ENCODE results near the gene PRDM16.
"Not testable (repeated sequence)": the region's sequence is repeated elsewhere in the genome, so short reads cannot be mapped to it uniquely, and the experiment has no call there.

The PRDM16 gene

DNA sequence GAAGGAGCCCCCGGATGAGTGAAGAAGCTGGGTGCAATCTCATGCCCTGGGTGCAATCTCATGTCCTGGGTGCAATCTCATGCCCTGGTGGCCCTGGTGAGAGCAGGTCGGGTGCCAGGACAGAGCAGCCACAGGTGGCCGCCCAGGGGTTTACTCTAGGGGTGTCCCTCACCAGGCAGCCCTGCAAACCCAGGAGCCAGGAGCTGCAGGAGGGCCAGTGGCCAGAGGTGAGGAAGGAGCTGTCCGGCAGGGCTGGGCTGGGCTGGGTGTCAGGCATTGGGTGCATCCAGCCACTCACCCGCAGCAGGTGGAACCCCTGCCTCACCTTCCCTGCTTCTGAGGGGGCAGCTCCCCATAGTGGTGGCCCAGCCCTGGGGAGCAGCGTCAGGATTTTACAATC lies 79.2 kb downstream of the PRDM16 start:
- DNase-seq, result no peak

DNA sequence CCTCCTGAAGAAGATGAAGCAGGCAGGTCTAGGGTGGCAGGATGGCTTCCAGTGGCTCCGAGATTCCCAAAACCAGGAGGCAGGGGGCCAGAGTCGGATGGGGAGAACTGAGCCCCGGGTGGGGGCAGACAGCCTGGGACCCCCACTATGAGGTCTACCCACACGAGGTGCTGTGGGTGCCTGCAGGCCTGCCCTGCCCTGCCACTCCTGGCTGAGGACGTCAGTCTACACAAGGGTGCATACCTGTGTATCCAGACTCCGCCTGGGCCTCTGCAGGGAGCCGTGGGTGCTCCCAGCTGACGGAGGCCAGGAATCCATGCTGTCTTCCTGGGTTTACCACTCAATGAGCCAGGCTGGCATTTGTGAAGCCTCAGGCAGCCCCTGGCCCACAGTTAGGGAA lies 80.3 kb downstream of the PRDM16 start:
- no peak for DNase-seq

DNA sequence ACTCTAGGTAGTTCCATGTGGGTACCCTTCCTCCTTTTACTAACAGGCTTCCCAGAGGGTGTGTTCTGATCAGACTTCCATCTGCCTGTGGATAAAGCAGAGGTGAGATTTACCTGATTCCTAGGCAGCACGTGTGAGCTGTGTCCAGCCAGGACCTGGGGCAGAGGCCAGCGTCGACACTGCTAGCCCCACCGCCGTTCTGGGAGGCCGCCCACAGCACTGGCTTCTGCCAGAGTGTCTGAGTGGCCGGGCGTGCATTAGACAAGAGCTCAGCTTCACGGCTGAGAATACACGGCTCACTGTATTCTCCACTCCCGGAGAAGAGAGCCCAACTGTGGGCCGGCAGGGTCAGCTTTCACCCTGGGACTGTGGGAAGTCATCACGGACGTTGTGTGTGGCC lies 82.5 kb downstream of the PRDM16 start:
- no peak for DNase-seq

DNA sequence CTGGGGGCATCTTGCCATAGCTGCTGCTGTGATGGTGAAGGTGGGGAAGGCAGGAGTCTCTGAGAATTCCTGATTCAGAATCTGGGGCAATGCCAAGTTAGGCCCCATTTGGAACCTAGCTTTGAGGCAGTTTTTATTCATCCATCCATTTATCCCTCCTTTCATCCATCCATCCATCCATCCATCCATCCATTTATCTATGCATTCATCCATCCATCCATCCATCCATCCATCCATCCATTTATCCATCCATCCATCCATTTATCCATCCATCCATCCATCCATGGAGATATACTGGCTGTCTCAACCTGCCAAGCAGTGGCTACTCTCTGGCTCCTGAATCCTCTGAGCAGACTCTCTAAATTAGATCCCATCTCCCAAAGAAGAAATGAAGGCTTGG lies 83.1 kb downstream of the PRDM16 start:
- no peak for DNase-seq

DNA sequence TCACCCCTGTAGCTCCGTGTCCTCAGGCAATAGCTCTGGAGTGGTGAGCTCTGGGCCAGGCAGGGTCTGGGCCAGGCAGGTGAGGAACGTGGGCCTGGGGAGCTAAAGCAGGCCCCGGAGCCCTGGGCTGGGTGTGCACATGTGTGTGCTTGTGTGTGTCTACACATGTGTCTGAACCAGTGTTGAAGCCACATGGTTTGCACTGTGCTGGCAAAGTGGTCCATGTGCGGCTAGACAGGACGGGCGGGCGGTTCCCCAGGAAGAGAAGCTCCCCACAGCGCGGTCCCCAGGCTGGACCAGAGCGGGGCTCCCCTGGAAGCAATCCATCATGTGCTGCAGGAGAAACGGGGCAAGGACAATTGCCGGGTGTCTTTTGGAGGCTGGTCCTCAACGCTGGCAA lies 84.2 kb downstream of the PRDM16 start:
- no peak for DNase-seq

DNA sequence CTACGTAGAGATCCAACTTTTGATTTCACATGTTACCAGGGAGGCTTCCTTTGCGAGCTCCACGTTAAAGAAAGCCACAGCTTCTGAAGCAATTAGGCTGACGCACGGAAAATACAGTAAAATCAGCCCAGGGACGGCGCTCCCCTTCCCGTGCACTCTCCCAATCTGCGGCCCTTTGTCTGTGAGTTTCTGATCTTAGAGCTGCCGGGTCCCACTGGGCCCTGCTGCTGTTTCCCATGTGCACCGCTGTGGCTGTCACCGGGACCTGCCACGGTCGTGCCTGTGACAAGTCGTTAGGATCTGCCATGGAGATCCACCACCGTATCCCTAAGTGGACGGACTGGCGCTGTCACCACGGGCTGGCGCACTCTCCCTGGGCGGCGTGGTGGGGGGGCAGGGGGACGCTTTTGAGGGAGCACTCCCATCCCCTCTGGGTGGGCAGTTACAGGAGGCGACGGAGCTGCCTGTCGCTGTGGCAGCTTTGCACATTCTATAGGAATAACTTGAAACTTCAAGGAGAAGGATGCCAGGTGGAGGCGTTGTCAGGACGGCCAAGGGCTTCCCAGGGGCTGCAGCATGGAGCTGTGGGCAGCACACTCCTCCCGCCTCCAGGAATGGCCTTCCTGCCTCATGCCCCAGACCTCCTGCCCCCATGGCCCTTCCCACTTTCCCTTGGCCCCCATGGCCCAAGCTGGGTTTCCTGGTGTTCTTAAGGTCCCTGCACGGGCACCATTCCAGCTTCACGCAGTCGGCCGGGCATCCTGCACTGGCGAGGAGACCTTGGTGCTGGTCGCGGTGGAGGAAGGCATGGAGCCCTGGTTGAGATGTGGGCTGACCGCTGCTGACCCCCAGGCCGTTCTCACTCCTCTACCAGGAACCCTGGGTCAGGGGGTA lies 85.1 kb downstream of the PRDM16 start:
- no peak for DNase-seq

DNA sequence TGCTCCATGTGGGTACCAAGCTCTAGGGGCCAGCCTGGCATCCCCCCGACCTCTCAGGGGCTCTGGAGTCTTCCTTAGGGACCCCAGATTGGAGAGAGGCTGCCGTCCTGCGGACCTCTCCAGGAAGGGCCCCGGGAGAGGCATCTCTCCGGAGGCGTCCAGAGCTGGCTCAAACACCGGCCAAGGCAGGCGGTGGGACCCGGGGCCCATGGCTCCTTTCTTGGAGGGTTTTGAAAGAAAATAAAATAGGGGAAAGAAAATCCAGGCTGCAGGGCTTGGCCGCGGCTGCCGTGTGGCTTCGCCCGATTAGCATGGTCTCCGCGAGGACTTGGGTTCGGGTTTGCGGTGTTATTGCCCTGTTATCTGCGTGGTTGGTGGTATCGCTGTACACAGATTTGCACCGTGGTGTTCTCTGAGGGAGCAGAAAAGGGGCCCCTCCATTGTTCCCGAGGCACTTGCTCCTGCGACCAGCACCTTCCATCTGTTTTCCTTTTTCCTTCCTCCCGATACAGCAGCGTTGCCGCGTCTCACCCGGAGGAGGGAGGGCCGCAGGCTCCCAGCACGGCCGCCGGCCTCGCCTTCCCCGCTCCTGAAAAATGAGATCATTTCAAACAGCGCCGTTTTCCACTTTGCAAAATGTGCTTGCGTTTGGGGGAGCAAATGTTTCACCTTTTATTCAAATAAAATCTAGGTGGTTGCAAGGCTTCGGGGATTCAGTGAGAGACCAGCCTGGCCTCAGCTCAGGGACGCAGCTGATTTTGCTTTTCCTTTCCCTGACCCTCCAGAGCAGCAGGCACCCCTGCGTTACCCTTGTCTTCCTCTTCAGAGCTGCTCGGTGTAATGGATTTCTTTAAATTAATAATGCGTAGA lies 86.3 kb downstream of the PRDM16 start:
- no peak for DNase-seq

DNA sequence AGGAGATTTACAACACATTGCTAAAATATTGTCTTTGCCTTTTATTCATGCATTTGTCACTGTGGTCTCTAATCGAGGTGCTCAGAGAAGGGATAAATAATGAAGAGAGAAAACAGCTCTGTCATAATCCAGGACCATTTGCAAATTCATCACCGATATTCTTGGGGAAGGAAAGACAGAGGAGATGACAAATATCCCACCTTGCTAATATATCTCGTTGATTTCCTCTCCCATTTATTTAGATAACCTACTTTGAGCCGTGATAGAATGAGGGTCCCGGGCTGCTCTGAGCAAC lies 86.9 kb downstream of the PRDM16 start:
- no peak for DNase-seq

DNA sequence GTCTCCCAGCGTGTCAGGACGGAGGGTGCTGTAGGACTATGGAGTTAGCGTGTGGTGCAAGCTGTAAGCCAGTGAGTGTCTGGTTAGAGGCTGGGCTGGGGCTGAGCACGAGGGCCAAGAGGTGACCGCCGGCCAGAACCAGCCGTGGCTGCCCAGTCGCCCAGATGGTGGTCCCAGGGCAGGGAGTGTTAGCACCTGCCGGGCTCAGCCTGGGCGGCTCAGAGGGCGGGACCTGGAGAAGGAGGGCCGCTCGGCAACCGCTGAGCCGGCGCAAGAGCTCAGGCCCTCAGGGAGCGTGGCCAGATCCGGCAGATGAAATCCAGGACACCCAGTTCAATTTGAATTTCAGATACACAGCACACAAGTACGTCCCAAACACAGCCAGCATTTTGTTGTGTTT lies 87.9 kb downstream of the PRDM16 start:
- no peak for DNase-seq

DNA sequence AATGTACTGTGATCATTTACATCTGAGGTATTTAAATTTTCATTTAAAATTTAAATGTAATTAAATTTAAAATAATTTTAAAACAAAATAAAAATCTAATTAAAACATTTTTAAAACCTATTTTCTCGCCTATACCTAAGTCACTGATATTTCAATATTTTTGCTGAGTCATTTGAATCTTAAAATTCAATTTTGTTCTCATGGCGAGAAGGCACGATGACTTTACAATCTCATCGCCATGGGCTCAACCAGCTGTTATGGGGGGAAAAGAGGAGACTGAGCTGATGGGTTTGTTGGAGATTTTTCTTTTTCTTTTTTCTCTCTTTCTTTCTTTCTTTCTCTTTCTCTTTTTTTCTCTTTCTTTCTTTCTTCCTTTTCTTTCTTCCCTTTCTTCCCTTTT lies 89.3 kb downstream of the PRDM16 start:
- no peak for DNase-seq

DNA sequence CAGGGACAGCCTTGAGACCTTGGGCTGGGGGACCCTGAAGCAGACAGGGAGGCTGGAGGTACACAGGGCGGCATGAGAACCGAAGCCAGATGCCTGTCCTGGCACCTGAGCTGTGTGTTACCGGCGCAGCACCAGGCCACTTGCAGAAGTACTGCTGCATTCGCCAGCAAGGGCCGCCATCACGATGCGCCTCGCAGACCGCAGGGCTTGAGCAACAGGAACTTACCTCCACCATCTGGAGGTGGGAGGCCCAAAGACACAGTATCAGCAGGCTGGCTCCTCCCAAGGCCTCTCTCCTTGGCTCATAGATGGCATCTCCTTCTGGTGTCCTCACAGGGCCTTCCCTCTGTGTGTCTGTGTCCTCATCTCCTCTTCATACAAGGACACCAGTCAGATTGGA lies 90.1 kb downstream of the PRDM16 start:
- no peak for DNase-seq

DNA sequence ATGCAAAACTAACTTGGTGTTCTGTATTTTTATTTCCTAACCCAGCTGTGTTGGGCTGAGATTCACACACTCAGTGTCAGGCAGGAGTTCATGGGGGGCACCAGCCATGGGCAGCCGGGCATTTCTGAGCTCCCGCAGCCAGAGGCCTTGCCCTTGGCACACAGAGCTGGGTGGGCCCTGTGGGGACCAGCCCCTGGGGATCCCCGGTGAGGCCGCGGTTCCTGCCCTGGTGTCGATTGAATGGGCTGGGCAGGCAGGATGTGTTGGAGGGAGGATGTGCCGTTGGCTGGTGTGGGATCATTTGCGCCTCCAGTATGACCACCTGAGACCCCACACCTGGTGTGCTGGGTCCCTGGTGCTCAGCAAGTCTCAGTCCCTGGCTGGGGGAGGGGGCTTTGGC lies 91.0 kb downstream of the PRDM16 start:
- DNase-seq, result no peak

DNA sequence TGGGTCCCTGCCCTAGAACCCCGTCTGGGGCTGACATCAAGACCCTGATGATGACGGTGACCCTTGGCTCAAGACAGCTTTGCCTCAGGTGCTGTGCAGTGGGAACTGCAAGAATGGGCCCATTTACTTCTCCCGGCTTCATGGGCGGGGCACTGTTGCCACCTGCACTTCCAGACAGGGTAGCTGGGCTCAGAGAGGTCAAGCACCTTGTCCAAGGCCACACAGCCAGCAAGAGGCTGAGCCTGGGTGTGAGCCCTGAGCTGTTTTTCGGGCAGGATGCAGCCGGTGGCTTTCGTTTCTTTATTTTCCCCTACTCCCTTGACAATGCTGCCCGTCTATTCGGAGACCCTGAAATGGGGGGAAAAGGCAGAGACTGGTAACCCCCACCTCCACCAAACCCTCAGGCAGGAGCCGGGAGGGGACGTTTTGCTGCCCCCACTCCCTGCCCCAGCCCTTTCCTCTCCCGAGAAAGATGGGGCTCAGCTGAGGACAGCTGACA lies 91.7 kb downstream of the PRDM16 start:
- no peak for DNase-seq

DNA sequence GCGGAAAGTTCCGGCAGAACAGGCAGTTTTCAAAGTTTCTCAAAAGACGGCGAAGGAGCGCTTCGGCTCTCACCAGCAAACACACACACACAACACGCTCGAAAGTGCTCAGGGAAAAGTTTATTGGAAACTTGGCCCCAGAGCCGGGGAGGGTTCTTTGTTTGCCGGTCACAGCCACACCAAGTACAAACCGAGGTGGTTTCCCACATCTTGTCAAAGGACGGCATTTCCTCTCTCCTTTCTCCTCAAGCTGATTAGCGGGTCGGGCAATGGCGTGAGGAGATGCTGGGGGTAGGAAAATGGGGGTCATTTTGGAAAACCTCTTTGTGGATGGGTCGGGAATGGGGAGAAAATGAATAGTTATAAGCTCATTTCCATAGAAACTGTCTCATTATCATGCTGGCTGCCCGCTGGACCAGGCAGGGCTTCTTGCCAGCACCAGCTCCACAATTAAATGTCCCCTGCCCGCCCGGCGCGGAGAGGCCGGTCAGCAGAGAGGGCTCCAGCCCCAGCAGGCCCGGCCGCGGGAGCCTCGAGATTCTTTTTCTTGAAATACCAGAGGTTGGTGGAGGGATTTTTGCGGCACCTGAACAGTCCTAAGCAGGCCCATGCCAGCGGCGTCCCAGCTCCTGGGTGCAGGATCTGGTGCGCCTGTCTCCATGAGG lies 92.3 kb downstream of the PRDM16 start:
- no peak for DNase-seq

DNA sequence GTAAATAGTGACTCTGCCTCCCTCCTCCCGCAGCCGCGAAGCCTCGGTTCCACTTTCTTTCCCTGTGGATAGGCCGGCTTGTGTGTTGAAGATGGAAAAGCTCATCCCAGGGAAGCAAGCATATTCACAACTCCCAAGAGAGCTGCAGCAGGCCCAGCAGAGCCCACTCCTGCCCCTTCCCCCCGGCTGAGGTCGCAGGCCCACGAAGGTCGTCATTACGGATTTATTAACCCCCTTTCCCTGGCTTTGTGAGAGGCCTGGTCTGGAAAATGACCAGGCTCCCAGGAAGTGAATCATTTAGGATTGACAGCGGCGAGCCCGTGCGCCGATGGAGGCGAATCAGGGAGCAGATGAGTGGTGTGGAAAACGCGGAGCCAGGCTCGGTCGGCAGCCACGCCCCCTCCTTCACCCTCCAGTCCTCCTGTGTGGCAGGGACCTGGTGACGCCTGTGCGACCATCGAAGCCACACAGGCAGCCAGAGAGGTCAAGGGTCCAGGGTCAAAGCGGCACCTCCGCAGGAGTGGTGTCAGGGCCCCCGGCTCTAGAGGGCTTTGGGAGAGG lies 93.4 kb downstream of the PRDM16 start:
- DNase-seq, result no peak

DNA sequence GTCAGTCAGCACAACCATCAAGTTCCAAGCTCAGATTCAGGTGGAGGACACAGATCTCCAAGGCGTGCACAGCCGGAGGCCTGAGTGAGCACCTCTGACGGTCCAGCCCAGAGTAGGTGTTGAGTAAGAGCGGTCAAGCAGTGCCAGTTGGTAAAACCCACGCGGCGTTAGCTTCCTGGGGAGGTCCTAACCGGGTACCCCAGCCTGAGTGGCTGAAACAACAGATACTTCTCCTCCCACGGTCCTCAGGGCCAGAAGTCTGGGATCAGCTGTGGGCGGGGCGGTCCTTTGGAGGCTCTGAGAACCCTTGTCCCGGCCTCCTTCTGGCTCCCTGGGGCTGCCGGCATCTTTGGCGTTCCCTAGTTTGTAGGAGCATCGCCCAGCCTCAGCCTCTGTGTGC lies 94.4 kb downstream of the PRDM16 start:
- DNase-seq, result no peak

DNA sequence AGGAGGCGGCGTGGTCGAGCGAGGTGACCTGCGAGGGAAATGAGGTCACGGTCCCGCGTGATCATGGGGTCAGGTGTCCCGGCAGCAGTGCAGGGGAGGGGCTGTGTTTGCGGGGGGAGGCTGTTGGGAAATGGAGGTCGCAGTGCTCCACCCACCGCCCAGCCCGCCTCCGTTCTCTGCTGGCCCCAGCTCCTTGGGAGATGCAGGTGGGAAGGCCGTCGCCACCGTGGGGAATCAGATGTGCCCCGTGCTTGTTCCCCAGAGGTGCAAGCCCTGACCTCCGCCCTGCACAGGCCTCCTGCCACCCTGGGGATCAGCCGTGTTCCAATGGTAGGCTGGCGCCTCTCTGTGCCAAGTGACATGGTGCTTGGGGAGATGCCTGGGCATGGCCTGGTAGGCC lies 95.7 kb downstream of the PRDM16 start:
- no peak for DNase-seq

DNA sequence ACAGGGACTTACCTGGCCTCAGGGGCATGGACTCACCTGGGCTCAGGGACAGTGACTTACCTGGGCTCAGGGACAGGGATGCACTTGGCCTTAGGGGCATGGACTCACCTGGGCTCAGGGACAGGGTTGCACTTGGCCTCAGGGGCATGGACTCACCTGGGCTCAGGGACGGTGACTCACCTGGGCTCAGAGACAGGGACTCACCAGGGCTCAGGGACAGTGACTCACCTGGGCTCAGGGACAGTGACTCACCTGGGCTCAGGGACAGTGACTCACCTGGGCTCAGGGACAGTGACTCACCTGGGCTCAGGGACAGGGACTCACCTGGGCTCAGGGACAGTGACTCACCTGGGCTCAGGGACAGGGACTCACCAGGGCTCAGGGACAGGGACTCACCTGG lies 96.2 kb downstream of the PRDM16 start:
- DNase-seq, result not testable (repeated sequence)

DNA sequence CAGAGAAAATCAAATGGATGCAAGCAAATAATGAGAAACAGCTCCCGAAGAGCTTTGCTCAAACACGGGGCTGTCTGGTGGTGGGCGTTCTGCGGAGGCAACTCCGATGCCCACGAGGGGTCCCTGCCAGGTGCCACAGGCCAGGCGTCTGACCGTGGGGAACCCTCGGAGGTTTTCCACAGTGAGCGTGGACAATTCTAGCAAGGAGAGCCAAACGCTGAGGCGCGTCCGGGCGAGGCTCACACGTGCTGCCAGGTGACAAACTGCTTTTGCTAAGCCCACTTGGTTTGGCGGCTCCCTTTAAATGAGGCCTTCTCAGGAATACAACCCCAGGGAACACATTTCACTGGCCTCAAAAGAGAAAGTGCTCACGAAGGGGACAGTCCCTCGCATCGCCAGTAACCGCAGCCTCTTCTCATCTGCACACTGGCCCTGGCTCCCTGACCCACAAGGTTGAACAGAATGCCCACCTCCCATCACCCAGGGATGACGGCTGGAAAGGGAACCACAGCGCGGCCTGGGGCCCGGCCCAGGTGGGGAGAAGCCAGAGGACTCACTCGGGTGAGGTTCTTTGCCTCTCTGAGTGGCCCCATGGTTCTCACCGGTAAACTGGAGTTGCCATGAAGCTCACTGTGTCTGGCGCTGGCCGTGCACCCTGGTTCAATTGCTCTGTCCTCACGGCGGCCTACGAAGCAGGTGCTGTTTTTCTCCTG lies 97.4 kb downstream of the PRDM16 start:
- DNase-seq, result no peak

DNA sequence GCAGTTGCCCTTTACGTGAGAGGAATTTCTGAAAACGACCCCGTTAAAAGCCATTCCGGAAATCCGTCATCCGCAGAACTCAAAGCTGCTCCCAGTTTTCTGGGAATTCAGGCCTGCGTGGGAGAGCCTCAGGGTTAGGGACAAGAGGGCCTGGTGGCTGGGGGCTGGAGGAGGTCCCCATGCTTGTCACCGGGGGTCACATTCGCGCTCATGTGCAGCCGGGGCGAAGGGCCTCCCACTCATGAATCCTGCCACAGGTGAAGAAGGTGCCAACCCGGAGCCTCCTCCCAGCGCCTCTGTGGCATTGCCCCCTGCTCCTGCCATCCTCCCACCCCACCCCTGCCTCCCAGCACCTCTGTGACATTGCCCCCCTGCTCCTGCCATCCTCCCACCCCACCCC lies 98.3 kb downstream of the PRDM16 start:
- no peak for DNase-seq

DNA sequence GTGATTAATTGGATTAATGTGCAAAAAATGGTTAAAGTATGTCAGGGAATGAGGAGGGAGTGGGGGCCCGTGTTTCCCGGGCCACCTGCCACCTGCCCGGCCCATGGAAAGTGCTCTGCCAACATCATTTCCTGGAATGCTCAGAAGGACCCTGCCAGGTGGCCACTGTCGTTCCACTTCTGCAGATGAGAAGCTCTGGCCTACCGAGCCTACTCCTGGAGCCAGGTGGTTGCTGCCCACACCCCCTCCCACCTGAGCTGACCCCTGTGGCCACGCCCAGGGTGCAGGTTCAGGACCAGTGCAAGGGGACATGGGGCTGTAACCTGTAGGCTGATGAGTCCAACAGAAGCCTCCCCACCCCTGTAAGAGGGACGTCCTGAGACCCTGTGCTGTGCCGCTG lies 99.7 kb downstream of the PRDM16 start:
- DNase-seq, result no peak

DNA sequence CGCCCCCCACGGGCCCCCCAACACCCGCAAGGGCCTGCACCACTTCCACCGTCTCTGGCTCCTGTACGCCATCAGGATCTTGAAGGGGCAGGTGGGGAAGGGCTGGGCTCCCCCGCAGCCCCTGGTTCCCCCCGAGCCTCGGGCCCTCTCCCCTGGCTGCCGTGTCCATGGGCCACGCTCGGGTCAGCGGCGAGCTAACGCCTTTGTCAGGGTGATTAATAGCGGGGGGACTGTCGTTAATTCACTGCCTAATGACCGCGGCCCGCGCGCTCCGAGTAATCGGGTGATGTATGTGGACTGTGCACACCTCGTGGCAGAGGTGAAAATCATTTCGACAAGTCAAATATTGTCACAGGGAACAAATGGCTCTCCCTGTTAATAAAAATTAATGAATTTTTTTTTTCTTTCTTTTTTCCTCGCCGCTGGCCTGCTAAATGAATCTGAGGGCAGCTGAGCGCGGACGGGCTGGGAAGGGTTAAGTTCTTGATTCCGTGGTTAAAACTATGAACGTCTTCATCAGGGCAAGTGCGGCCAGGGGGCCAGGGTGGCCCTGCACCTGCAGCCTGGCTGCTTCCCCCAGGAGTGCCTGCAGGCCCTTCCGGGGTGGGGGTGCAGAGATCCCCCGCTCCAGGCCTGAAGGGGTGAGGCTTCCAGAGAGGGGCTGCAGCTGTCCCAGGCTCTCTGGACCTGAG lies 100.8 kb downstream of the PRDM16 start:
- DNase-seq, result no peak

Data from CD4-positive, alpha-beta T cell treated with Interleukin-4 for 1 hour (primary cell).